K562 (cell line): ENCODE data around the gene SLX4IP. TPM values are rescaled to one million over a fixed set of nuclear protein-coding genes. Genes with fewer than 3 reads are reported as not detected.

ENCODE experiments used
- ATAC-seq: fragments of 200-7000 bp; cut with Tn5 transposase; 3 replicates; pipeline ENCODE4 v1.9.1; 2020; ENCODE audit warnings: moderate library complexity
- BruUV-seq: library from RNA; stranded (reverse); fragments of 400-500 nt; replicated peaks from 2 replicates; lab custom pipeline; 2021; lab: Mats Ljungman, UMichigan
- CTCF ChIA-PET: fragments of 300-600 bp; formaldehyde crosslinking; extraction: SDS; loops from one replicate; lab custom pipeline; 2021; ENCODE audit warnings: low intra/inter-chr PET ratio; lab: Yijun Ruan, JAX
- POLR2A ChIA-PET: fragments of 300-600, 350-650 bp; sonication (Branson Sonifier 250); formaldehyde crosslinking; extraction: SDS; loops from one replicate; lab custom pipeline; 2021; ENCODE audit warnings: antibody characterized with exemption, inconsistent platforms; lab: Yijun Ruan, JAX
- DNase-seq, 4 experiments: peaks; one replicate each; pipeline versions ENCODE4 v3.0.0 to v3.0.0-alpha.2; 2011 to 2018; ENCODE audit warnings: low spot score in 3 of 4, mixed read lengths in 3 of 4; ENCODE audit errors: extremely low read depth in 1 of 4
- FAIRE-seq: peaks from 2 replicates; lab custom pipeline; 2011; peaks lifted over from hg19 to GRCh38; lab: Jason Lieb, UNC
- H2AFZ ChIP-seq: 2 replicates; pipeline ENCODE4 v1.6.0; 2011; ENCODE audit warnings: low read depth, low read length, control low read depth, inconsistent platforms
- H3K27ac ChIP-seq: fragments of 200-600 bp; 3 replicates; pipeline ENCODE4 v1.8.0; 2011; ENCODE audit warnings: low read depth, mild to moderate bottlenecking, control low read depth, inconsistent platforms, low read length, moderate library complexity, mixed read lengths; ENCODE audit errors: extremely low read depth
- H3K27me3 ChIP-seq, 2 experiments: fragments of 300-600 bp in 1 of 2; 2 replicates in 1 of 2; 3 replicates in 1 of 2; pipeline versions ENCODE4 v1.6.0 to v1.8.0; 2011; ENCODE audit warnings: inconsistent platforms in 2 of 2, low read length in 2 of 2, mild to moderate bottlenecking in 1 of 2, mixed read lengths in 1 of 2, moderate library complexity in 1 of 2; ENCODE audit not compliant: control insufficient read depth in 2 of 2, insufficient read depth in 2 of 2
- H3K36me3 ChIP-seq: fragments of 300-600 bp; 3 replicates; pipeline ENCODE4 v1.8.0; 2011; ENCODE audit warnings: mild to moderate bottlenecking, low read length, inconsistent platforms; ENCODE audit not compliant: control insufficient read depth, insufficient read depth
- H3K4me1 ChIP-seq, 2 experiments: fragments of 200-600 bp in 1 of 2; replicated peaks in 1 of 2; 2 replicates in 1 of 2; 3 replicates in 1 of 2; pipeline versions ENCODE4 v1.5.1 to v1.8.0; 2011; ENCODE audit warnings: inconsistent platforms in 2 of 2, low read length in 2 of 2, mild to moderate bottlenecking in 1 of 2, mixed read lengths in 1 of 2, moderate library complexity in 1 of 2; ENCODE audit not compliant: control insufficient read depth in 2 of 2, insufficient read depth in 2 of 2
- H3K4me2 ChIP-seq: 2 replicates; pipeline ENCODE4 v1.6.1; 2011; ENCODE audit warnings: low read length, control low read depth, inconsistent platforms, mixed read lengths; ENCODE audit not compliant: insufficient read depth
- H3K4me3 ChIP-seq: fragments of 200-600 bp; sonication (generic), shearing (Covaris generic); 2 replicates; pipeline ENCODE4 v1.5.1; 2016; ENCODE audit warnings: control low read depth, inconsistent platforms
- H3K79me2 ChIP-seq: fragments of 200-600 bp; 3 replicates; pipeline ENCODE4 v1.8.0; 2011; ENCODE audit warnings: low read length, inconsistent platforms; ENCODE audit not compliant: control insufficient read depth, insufficient read depth
- H3K9ac ChIP-seq, 2 experiments: 2 replicates each; pipeline versions ENCODE4 v1.6.0 to v1.6.1; 2011; ENCODE audit warnings: low read depth in 2 of 2, low read length in 2 of 2, control low read depth in 1 of 2, inconsistent platforms in 1 of 2, mild to moderate bottlenecking in 1 of 2, mixed read lengths in 1 of 2; ENCODE audit not compliant: insufficient read depth in 1 of 2
- H3K9me1 ChIP-seq: one replicate; pipeline ENCODE4 v1.6.0; 2011; ENCODE audit warnings: inconsistent platforms, mild to moderate bottlenecking, low read length, moderate library complexity; ENCODE audit not compliant: control insufficient read depth, insufficient read depth
- H3K9me3 ChIP-seq: replicated peaks from 2 replicates; pipeline ENCODE4 v1.5.1; 2011; ENCODE audit warnings: low read depth, low read length, inconsistent platforms; ENCODE audit not compliant: control insufficient read depth, insufficient read depth
- H4K20me1 ChIP-seq: replicated peaks from 2 replicates; pipeline ENCODE4 v1.6.1; 2011; ENCODE audit warnings: low read length, inconsistent platforms, mixed read lengths; ENCODE audit not compliant: control insufficient read depth, insufficient read depth
- CSDE1 ChIP-seq, 2 experiments: fragments of 450-650 bp; IDR thresholded peaks; 2 replicates each; pipeline ENCODE4 v1.6.1; 2016; ENCODE audit warnings: mild to moderate bottlenecking in 1 of 2
- DEAF1 ChIP-seq: fragments of 450-650 bp; formaldehyde crosslinking; IDR thresholded peaks from 2 replicates; pipeline ENCODE4 v1.4.0; 2020; ENCODE audit warnings: mild to moderate bottlenecking, moderate library complexity
- FOS ChIP-seq: IDR thresholded peaks from 3 replicates; pipeline ENCODE4 v1.6.1; 2011; ENCODE audit not compliant: insufficient read length; ENCODE audit errors: extremely low read depth
- FOXJ3 ChIP-seq: sonication (generic); formaldehyde crosslinking; IDR thresholded peaks from 2 replicates; pipeline ENCODE4 v1.4.0; 2020; ENCODE audit warnings: mild to moderate bottlenecking, missing genetic modification reagents
- FOXK1 ChIP-seq: sonication (generic); formaldehyde crosslinking; IDR thresholded peaks from 2 replicates; pipeline ENCODE4 v1.8.0; 2022; ENCODE audit warnings: missing genetic modification reagents, mild to moderate bottlenecking, borderline replicate concordance
- GMEB1 ChIP-seq: fragments of 250-450 bp; sonication (Bioruptor Pico); IDR thresholded peaks from 2 replicates; pipeline ENCODE4 v1.4.0; 2020; ENCODE audit warnings: mild to moderate bottlenecking
- NR1H2 ChIP-seq: sonication (generic); formaldehyde crosslinking; IDR thresholded peaks from 2 replicates; pipeline ENCODE4 v1.4.0; 2020; ENCODE audit warnings: mild to moderate bottlenecking, missing genetic modification reagents
- POLR2A ChIP-seq: fragments of 450-650 bp; conservative IDR thresholded peaks from 2 replicates; pipeline ENCODE4 v1.6.1; 2016
- WGBS: fragments of 100-300 bp; shearing (Covaris generic); methylation state at CpG from one replicate; pipeline ENCODE4 v1.1.6; 2016; ENCODE audit warnings: low coverage, mixed read lengths; ENCODE audit not compliant: insufficient coverage; ENCODE audit errors: missing lambda C conversion rate; 5-methylcytosine and 5-hydroxymethylcytosine counted together
- in situ Hi-C: fragments of 300-500 bp; cut with MboI; formaldehyde crosslinking; loops from 4 replicates; pipeline ENCODE4 v1.15.0; 2018; ENCODE audit warnings: inconsistent platforms, mixed read lengths
- intact Hi-C: fragments of 100-400 bp; cut with micrococcal nuclease; formaldehyde crosslinking; loops from 2 replicates; pipeline ENCODE4 v1.14.2; 2022
- polyA plus RNA-seq, 8 experiments: library from polyadenylated mRNA; depleted of rRNA in 4 of 8; stranded (reverse) in 5 of 8; unstranded in 3 of 8; fragments of >200 nt; fragmentation: Nextera tagmentation in 2 of 8; fragmentation: Illumina TruSeq in 1 of 8; extraction: Ambion mirVana in 2 of 8; extraction: Trizol in 1 of 8; gene quantifications; 2 replicates each; pipeline versions ENCODE4 v1.2.1 to v1.2.3, GENCODE V29; 2011 to 2014; ENCODE audit warnings: inconsistent platforms in 1 of 8, missing spikeins in 1 of 8
- total RNA-seq, 7 experiments: library from RNA; depleted of rRNA in 6 of 7; stranded (reverse); fragments of >200 nt in 6 of 7; fragmentation: Illumina TruSeq in 2 of 7; extraction: Trizol in 2 of 7; gene quantifications; 2 replicates each; pipeline versions ENCODE4 v1.2.1 to v1.2.3, GENCODE V29; 2011 to 2021; ENCODE audit warnings: low replicate concordance in 1 of 7

Gene SLX4IP
- total and polyA plus RNA-seq, 9 of the 15 experiments (the other 6 are each of a cell fraction or from before 2014, with no cell fraction given): 1.5 to 5.9 (median 3.5) TPM

DNA sequence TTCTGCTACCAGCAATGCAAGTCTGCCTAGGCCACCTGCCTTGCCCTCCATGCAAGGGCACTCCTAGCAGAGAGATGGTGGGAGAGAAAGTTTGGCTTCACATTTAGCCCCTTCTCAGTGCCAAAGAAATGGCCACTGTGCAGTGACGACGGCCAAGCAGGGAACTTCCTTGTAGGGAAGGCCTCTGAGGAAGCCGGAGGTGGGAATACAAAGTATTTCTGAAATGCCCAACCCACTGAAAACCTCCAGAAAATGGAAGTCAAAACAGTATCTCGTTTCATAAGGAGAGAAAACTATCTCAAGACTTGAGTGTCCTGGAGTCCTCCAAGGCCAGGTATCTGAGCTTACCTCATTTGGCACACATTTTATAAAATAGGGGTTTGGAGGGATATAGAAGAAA lies 196.0 kb downstream of the SLX4IP start (continued):
- no peak for TF ChIP-seq GMEB1 (CRISPR knock-in tag)
- no peak for TF ChIP-seq CSDE1 (IDR thresholded peaks at IDR 0.05)
- TF ChIP-seq FOXJ3: no peak
- TF ChIP-seq NR1H2 (CRISPR knock-in tag): no peak
- no peak for TF ChIP-seq DEAF1 (CRISPR knock-in tag)
- TF ChIP-seq FOS: no peak
- TF ChIP-seq FOXK1: no peak

GRCh38 chr20:10632721-10633509 lies 197.8 kb downstream of the SLX4IP start:
- 8% methylated on average over 10 of the region's 13 CpGs for WGBS
- no peak for FAIRE-seq

More at GRCh38 chr20:10632721-10633509, 197.8 kb downstream of the SLX4IP start:
- Histone ChIP-seq H3K27ac (no peak overlapping the region), H3K4me3 (no peak overlapping the region), H2AFZ (no peak overlapping the region), H4K20me1 (no peaks in the 10 kb centered on the region), H3K9me1 (no peaks in the 10 kb centered on the region), H3K27me3 (peaks cover 3 to 9% of the 10 kb centered on the region in 2 experiments; a peak in 2 of 5 replicates), H3K9ac (no peak overlapping the region), H3K36me3 (no peaks in the 10 kb centered on the region), H3K79me2 (no peaks in the 10 kb centered on the region), H3K4me2 (no peak overlapping the region), H3K9me3 (no peaks in the 10 kb centered on the region), H3K4me1 (no peaks in the 10 kb centered on the region)
- POLR2A ChIA-PET: no interaction called here
- CTCF ChIA-PET: no interaction called here
- intact Hi-C loops: no loop called here
- no peak for TF ChIP-seq POLR2A
- BruUV-seq: no TSS peak
- in situ Hi-C loops: no loop called here
- ATAC-seq: no peak
- DNase-seq: no peak
